ENCODE results near the gene NKD1.

NKD1 gene

GRCh38 chr16:50603206-50604064 is 55.2 kb downstream of the NKD1 start:
- no peak for DNase-seq

- no peak for DNase-seq
These were observed 55.8 kb downstream of the NKD1 start for GRCh38 chr16:50604065-50604418.

GRCh38 chr16:50604610-50605009 is 56.4 kb downstream of the NKD1 start:
- no peak for DNase-seq

DNA sequence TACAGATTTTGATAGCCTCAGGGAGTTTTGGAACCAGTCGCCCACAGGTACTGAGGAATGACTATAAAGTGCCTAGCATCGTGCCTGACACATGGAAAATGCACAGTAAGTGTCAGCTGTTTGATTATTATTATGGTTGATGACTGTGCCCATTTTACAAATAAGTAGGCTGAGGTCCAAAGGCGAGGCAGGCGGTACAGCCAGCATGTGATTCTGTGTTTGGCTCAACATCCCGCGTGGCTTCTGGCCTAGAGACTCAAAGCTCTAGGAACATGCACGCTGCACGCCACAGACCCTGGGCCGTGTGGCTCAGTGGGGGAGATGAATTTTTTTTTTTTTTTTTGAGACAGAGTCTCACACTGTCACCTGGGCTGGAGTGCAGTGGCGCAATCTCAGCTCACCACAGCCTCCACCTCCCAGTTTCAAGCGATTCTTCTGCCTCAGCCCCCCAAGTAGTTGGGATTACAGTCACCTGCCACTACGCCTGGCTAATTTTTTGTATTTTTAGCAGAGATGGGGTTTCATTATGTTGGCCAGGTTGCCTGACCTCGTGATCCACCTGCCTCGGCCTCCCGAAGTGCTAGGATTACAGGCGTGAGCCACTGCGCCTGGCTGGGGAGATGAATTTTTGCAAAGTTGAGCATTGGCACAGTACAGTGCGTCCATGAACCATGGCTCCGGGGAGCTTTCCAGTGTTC is 57.7 kb downstream of the NKD1 start:
- no peak for DNase-seq

DNA sequence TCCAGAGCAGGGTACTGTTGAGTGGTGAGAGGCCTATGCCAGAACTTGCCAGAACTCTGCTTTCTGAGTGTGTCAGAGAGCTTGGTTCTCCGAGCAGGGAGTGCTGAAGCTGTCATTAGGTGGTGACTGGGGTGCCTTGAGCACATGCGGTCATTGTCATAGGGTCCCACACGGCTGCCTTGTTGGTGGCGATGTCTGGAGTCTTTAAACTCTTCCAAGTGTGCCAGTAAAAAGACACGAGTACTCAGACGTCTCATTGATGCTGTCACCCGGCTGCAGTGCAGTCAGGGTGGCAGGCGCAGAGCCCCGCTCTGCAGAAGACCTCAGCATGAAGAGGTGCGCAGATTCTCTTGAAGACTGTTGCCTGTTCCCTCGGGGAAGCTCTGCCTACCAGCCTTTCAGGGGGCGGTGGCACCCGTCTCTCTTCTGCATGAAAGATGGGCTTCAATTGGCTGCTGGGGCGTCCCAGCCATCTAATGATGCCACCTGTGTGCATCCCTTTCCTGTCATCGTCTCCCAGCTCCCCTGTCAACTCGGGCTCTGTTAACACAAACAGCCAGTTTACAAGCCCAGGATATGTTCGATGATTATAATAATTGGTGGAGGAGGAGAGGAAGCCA is 58.3 kb downstream of the NKD1 start:
- DNase-seq, result no peak

DNA sequence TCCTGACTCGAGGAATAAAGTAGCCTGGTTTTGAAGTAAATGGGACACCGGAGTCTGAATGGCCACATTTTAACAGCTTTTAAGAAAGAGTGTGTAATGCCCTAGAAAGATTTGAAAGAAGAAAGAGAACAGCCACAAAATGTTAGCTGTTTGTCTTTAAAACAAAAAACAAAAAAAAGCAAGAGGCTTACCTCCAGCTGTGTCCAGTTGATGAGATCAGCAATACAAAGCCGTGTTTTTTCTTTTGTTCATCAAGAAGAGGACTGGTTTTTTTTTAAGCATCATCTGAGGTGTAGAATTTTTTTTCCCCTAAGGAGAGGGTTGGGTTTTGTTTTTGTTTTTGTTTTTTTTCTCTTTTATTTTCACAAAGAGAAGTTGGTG is 58.8 kb downstream of the NKD1 start:
- DNase-seq, result no peak

GRCh38 chr16:50607447-50607846 is 59.3 kb downstream of the NKD1 start:
- no peak for DNase-seq

- DNase-seq, result no peak
These were observed 59.9 kb downstream of the NKD1 start for GRCh38 chr16:50607970-50608557.

GRCh38 chr16:50609049-50609448 is 60.9 kb downstream of the NKD1 start:
- no peak for DNase-seq

DNA sequence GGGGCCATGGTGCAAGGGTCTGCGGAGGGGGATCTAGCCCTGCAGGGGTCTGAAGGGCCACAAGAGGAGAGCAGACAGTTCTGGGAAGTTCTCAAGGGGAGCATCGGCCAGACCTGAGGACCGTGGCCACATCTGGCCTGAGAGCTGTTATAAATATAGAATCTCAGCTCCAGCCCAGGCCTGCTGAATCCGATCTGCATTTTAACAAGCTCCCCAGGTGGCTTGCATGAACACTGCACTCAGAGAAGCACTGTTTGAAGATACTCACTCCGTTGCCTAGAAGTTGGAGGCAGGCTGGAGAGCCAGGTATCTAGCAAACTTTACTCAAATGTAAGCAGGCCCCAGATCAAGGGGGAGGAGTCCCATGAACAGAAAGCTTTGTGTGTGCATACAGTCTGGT is 61.3 kb downstream of the NKD1 start:
- DNase-seq, result no peak

DNA sequence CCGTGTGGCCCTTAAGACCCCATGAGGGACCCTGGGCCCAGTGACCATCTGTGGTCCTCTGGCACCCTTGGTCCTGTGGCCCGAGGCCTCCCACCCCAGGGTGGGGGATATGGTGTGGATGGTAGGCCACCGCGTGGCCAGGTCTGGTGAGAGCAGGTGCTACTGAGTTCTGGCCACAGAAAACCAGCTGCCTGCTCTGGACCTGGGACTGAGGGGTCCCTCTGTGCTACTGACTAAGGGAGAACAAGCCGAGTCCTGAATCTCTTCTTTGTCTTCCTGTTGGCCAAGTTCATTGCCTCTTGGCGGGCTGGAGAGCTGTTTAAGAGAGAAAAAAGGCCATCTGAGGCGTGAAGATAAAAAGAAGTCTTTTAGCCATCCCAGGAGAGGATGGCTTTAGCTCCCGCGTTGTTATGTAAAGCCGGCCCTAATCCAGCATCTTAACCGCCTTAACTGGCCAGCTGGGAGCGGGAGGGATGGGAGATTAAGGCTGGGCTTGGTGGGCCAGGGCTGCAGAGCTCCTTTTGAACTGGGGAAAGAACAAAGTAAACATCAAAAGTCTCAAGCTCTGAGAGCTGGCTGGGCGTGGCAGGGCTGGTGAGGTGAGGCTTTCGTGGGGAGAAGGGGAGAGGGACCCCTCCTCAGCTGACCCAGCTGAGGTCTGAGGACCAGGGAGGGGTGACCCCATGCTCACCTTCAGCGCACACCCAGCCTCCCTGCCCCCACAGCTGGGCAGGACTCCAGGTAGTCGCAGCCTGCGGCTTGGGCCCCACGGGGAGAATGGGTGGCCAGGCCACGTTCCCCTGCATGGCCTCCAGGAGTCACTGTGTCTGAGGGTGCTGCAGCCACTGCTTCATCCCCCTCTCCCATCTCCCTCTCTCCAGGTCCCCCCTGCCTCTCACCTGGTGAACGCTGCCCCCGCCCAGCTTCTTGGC is 62.4 kb downstream of the NKD1 start:
- DNase-seq, result no peak

- no peak for DNase-seq
These were observed 63.2 kb downstream of the NKD1 start for GRCh38 chr16:50611332-50611934.

DNA sequence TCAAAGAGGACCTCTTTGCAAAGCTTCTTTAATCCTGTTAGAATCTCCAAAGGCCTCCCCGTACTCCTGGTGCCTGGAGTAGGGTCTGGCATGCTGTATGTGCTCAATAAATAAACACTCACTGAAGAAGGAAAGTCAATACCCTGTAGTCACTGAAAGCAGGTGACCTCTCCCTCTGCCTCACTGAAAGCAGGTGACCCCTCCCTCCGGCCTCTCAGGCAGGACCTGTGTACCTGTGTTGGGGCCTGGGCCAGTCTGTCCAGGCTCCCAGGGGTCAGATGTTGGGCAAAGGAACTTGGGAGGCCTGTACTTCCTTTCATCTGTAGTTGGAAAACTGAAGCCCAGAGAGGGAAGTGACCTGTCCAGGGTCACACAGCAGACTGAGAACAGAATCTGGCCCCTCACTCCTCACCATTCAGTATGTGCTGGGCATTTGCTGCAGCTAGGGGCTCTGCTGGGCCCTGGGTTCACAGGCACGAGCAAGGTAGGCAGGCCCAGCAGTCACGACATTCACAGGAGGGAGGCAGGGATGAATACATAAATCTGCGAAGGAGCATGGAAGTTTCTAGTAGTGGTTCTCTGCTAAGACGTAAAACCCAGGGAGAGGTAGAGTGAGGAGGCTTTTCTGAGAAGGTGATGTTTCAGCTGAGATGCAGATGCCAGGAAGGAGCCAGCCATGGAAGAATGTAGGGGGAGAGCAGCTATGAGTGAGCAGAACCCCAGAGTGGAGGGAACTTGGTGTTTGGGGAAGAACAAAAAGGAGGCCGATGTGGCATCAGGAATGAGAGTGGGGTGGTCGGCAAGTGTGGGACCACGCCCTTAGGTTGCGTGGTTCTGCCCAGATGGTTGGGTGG is 64.0 kb downstream of the NKD1 start:
- DNase-seq, result no peak

DNA sequence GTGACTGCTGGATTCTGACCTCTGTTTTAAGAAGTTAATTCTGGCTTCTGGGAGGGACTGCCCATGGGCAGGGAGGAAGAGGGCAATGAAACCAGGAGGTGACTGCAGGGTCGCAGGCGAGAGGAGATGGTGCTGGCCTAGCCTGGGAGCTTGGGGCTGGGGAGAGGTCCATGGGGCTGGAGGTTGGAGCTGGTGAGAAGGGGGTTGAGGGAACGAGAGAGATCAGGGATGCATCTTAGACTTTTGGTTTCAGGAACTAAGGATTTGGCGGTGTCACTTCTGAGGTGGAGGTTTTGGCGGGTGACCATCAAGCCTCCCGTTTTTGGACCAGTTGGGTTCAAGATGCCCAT is 64.6 kb downstream of the NKD1 start:
- no peak for DNase-seq

GRCh38 chr16:50613281-50613963 is 65.2 kb downstream of the NKD1 start:
- no peak for DNase-seq

GRCh38 chr16:50613964-50614474 is 65.8 kb downstream of the NKD1 start:
- no peak for DNase-seq

DNA sequence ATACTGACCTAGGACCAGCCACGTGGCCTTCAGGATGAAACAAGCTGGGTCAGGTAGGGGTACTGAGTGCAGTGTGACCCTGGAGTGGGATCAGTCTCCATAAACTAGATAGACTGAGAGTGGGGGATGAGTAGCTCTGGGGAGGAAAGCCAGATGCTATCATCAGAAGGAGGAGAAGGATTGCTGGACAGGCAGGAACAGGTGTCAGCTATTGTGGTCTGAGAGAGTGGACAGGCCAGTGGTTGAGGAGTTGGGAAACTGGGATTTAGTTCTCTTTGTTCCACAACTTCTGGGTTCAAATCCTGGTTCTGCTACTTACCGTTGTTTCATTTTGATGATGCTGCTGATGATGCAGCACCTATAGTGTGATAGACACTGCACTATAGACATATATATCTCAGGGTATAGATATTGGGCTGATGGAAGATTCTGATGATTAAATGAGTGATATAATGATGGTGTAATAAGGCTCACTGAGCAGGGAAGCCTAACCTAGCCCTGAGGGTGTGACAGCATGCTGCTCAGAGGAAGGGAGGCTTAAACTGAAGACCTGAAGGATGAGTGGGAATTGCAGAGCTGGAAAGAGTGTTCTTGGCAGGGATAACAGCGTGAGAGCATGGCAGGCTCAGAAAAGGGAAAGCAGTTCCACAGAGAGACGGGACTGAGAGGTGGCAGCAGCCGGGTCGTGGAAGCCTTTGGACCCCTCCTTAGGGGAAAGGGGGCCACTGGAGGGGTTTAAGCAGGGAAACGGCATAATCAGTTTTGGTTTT is 66.9 kb downstream of the NKD1 start:
- DNase-seq, result no peak

DNA sequence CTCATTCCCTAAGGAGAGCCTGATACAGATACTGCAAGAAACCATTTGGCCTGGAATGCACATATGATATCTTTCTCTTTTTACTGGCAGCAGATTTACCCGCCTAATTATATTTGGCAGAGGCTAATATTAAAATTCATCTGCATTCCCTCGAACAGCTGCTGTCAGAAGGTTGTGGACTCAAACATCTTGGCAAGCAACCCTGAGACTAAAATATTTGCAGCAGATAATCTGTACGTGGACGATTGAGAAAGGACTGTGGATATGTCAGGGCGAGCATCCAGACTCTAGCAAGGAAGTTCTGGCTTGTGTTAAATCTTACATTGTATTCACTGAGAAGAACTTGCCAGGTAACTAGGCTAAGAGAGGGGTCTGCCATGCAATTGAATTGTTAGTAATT is 67.7 kb downstream of the NKD1 start:
- no peak for DNase-seq

DNA sequence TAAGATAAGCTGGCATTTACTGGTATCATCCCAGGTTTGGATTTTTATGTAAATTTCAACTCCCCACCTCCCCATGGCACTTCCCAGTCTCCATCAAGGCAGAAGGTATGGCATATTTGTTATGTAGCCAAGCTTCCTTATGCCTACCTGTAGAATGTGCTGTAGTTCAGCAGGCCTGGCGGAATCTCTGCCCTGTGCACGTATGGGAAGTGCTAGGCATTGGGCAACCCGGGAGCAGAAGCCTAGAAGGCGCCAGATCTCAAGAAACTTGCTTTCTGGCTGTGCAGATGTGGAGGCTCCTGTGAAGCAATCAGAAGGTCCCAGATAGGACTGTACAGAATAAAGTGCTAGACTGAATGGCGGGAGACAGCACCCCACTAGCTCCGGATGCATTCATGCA is 68.2 kb downstream of the NKD1 start:
- DNase-seq, result no peak

Measured in NCI-H345 (cell line).